NCI-H2196 treated with DMSO at 0.1 percent for 48 hours (cell line): Measurements from ENCODE around the gene ST6GAL1.
"Not testable (repeated sequence)": the region's sequence is repeated elsewhere in the genome, so short reads cannot be mapped to it uniquely, and the experiment has no call there.

Experiments
- DNase-seq: peaks from one replicate; lab custom pipeline; 2025; ENCODE audit not compliant: unreplicated experiment; lab: John Stamatoyannopoulos, UW

Gene ST6GAL1

GRCh38 chr3:187017511-187018230, 87.3 kb downstream of the ST6GAL1 start:
- DNase-seq, result no peak

GRCh38 chr3:187019542-187020072, 89.3 kb downstream of the ST6GAL1 start:
- no peak for DNase-seq

GRCh38 chr3:187020376-187020775, 90.0 kb downstream of the ST6GAL1 start:
- DNase-seq, result no peak

- DNase-seq, result no peak
Measured at GRCh38 chr3:187021748-187022402, 91.5 kb downstream of the ST6GAL1 start.

- DNase-seq, result no peak
Measured at GRCh38 chr3:187022403-187023029, 92.2 kb downstream of the ST6GAL1 start.

GRCh38 chr3:187023340-187023739, 93.0 kb downstream of the ST6GAL1 start:
- DNase-seq, result not testable (repeated sequence)

- DNase-seq, result no peak
Measured at GRCh38 chr3:187024536-187025226, 94.4 kb downstream of the ST6GAL1 start.

- DNase-seq, result no peak
Measured at GRCh38 chr3:187025254-187025655, 94.9 kb downstream of the ST6GAL1 start.

- DNase-seq, result no peak
Measured at GRCh38 chr3:187025656-187026316, 95.5 kb downstream of the ST6GAL1 start.

- DNase-seq, result no peak
Measured at GRCh38 chr3:187026317-187026670, 96.0 kb downstream of the ST6GAL1 start.

- no peak for DNase-seq
Measured at GRCh38 chr3:187027531-187028278, 97.4 kb downstream of the ST6GAL1 start.

GRCh38 chr3:187031934-187032333, 101.6 kb downstream of the ST6GAL1 start:
- DNase-seq, result no peak

- no peak for DNase-seq
Measured at GRCh38 chr3:187036394-187036793, 106.1 kb downstream of the ST6GAL1 start.

- no peak for DNase-seq
Measured at GRCh38 chr3:187039100-187039722, 108.9 kb downstream of the ST6GAL1 start.

- DNase-seq, result no peak
Measured at GRCh38 chr3:187039723-187040414, 109.5 kb downstream of the ST6GAL1 start.

- DNase-seq, result no peak
Measured at GRCh38 chr3:187040516-187041361, 110.4 kb downstream of the ST6GAL1 start.

- DNase-seq, result no peak
Measured at GRCh38 chr3:187041362-187042307, 111.3 kb downstream of the ST6GAL1 start.
